Activated naive CD8-positive, alpha-beta T cell treated with anti-CD3 and anti-CD28 coated beads, Interleukin-2, amount 50 U/mL, for 24 hours (primary cell): ENCODE measurements around the gene SIGLEC5.
A peak's percentile ranks its signal among the peaks of the same experiment; 100 is the strongest.

Experiments used
- ATAC-seq: fragments of 150-1000 bp; cut with Tn5 transposase; one replicate; pipeline ENCODE4 v1.10.0; 2021
- DNase-seq: peaks from one replicate; pipeline ENCODE4 v3.0.0; 2021
- H3K27ac Mint-ChIP-seq: one replicate; pipeline ENCODE4 v1.8.0; 2021; ENCODE audit warnings: mild to moderate bottlenecking, mixed read lengths
- H3K27me3 Mint-ChIP-seq: one replicate; pipeline ENCODE4 v1.8.0; 2021; ENCODE audit warnings: mixed read lengths
- H3K36me3 Mint-ChIP-seq: one replicate; pipeline ENCODE4 v1.8.0; 2021; ENCODE audit warnings: low read depth, mixed read lengths
- H3K4me1 Mint-ChIP-seq: one replicate; pipeline ENCODE4 v1.8.0; 2021; ENCODE audit warnings: mixed read lengths
- H3K4me3 Mint-ChIP-seq: one replicate; pipeline ENCODE4 v1.8.0; 2021; ENCODE audit warnings: mild to moderate bottlenecking, moderate library complexity, mixed read lengths
- H3K9me3 Mint-ChIP-seq: one replicate; pipeline ENCODE4 v1.8.0; 2021; ENCODE audit warnings: mixed read lengths

The SIGLEC5 gene

GRCh38 chr19:51644636-51645271 lies 14.6 kb upstream of the SIGLEC5 start:
- DNase-seq (no peak), ATAC-seq (no peak)
- Mint-ChIP-seq H3K36me3 (no peaks in the 10 kb centered on the region), H3K27me3 (peaks cover 4% of the 10 kb centered on the region), H3K4me3 (no peak overlapping the region), H3K4me1 (no peaks in the 10 kb centered on the region), H3K9me3 (no peaks in the 10 kb centered on the region), H3K27ac (no peak overlapping the region)

GRCh38 chr19:51641648-51642047 lies 11.4 kb upstream of the SIGLEC5 start:
- no peak overlapping the region for H3K27ac Mint-ChIP-seq
- no peaks in the 10 kb centered on the region for H3K9me3 Mint-ChIP-seq
- H3K27me3 Mint-ChIP-seq, result no peaks in the 10 kb centered on the region
- DNase-seq (no peak), ATAC-seq (no peak)
- no peak overlapping the region for H3K4me3 Mint-ChIP-seq
- no peaks in the 10 kb centered on the region for H3K36me3 Mint-ChIP-seq
- no peaks in the 10 kb centered on the region for H3K4me1 Mint-ChIP-seq

- DNase-seq, result no peak
- Mint-ChIP-seq H3K4me3 (no peak overlapping the region), H3K27ac (no peak overlapping the region), H3K36me3 (no peaks in the 10 kb centered on the region), H3K9me3 (no peaks in the 10 kb centered on the region), H3K27me3 (no peaks in the 10 kb centered on the region), H3K4me1 (no peaks in the 10 kb centered on the region)
- ATAC-seq, result no peak
These were observed 10.2 kb upstream of the SIGLEC5 start for GRCh38 chr19:51640386-51640785.

DNA sequence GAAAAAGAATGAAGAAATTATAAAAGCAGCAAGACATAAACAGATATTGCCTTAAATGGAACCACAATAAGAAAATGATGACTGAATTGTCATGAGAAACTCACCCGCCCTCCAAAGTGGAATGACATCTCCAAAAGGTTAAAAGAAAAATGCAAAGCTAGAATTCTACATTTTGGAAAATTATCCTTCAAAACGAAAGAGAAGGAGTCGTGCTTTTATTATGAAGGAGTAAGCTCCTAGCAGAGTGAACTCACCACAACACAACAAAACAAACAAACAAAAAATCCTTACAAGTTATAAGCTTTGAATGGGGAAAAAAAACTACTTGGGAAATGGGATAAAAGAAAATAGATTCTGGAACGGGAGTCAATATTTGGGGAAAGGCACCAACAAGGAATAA lies 9.7 kb upstream of the SIGLEC5 start:
- no peaks in the 10 kb centered on the region for H3K4me1 Mint-ChIP-seq
- DNase-seq (no peak), ATAC-seq (no peak)
- no peak overlapping the region for H3K27ac Mint-ChIP-seq
- no peak overlapping the region for H3K4me3 Mint-ChIP-seq
- H3K9me3 Mint-ChIP-seq, result no peaks in the 10 kb centered on the region
- H3K36me3 Mint-ChIP-seq, result no peaks in the 10 kb centered on the region
- no peaks in the 10 kb centered on the region for H3K27me3 Mint-ChIP-seq

DNA sequence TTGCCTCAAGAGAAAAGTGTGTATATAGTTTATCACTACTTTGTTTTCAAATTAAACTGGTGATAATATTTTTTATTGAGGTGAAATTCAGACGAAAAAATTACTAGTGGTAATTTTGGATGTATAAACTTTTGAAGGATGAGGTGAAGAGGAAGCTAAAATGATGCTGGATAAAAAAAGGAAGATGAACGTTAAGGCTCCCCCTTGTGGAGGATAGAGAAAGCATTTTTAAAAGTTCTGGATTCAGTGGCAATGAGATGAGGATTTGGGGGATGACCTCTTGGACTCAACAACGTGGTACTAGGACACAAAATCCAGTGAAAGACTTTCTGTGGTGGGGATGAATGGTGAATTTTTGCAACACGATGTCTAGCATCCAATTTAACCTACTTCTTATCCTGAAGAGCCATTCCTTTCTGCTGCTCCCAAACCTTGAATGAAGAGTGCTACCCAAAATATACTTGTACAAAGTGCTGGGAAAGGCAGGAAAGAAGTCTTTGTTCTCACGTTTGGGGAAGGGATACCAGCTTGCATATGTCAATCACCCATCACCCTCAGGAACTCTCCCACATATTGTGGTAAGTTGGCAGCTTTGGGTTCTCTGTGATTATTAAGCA lies 7.3 kb upstream of the SIGLEC5 start:
- ATAC-seq, result no peak
- no peak overlapping the region for H3K27ac Mint-ChIP-seq
- H3K36me3 Mint-ChIP-seq, result no peaks in the 10 kb centered on the region
- H3K4me3 Mint-ChIP-seq, result no peak overlapping the region
- no peaks in the 10 kb centered on the region for H3K9me3 Mint-ChIP-seq
- no peak for DNase-seq
- no peaks in the 10 kb centered on the region for H3K4me1 Mint-ChIP-seq
- H3K27me3 Mint-ChIP-seq, result no peaks in the 10 kb centered on the region

- Mint-ChIP-seq H3K36me3 (no peaks in the 10 kb centered on the region), H3K4me1 (no peaks in the 10 kb centered on the region), H3K27ac (no peak overlapping the region), H3K9me3 (no peaks in the 10 kb centered on the region), H3K27me3 (peaks cover 13% of the 10 kb centered on the region), H3K4me3 (no peak overlapping the region)
- ATAC-seq (no peak), DNase-seq (no peak)
These were observed 1.9 kb upstream of the SIGLEC5 start for GRCh38 chr19:51632126-51632525.

DNA sequence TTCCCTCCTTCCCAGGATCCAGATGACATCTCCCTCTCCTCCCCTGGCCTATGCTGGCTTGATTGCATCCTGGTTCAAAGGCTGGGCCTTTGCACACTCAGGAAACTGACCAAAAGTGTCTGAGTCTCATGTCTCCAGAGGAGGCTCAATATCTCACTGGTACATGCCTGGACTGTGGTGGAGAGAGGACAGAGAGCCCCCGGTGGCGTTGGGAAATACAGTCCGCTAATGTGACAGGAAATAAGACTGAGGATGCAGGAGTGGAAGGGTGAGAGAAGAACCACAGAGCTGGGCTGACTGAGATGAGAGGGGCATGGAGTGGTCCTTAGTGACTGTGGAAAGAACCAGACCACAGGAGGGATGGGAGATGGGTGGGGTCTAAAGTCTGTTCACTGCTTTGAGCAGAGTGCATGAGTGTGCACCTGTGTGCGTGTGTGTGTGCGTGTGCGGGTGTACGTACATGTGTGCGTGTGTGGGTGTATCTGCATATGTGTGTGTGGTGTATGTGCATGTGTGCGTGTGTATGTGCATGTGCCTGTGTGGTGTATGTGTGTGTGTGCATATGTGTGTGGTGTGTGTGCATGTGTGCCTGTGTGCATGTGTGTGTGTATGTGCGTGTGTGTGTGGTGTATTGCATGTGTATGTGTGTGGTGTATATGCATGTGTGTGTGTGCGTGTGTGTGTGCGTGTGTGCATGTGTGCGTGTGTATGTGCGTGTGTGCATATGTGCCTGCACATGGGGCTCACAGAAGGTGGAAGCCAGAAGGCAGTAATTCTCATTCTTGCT lies 1.9 kb downstream of the SIGLEC5 start:
- DNase-seq, result no peak
- Mint-ChIP-seq H3K36me3 (peaks cover 2% of the 10 kb centered on the region), H3K27ac (no peak overlapping the region), H3K4me3 (no peak overlapping the region), H3K9me3 (no peaks in the 10 kb centered on the region), H3K27me3 (peaks cover 21% of the 10 kb centered on the region), H3K4me1 (no peaks in the 10 kb centered on the region)
- no peak for ATAC-seq

- ATAC-seq, result no peak
- no peak overlapping the region for H3K4me3 Mint-ChIP-seq
- peaks cover 2% of the 10 kb centered on the region for H3K36me3 Mint-ChIP-seq
- DNase-seq, result no peak
- H3K4me1 Mint-ChIP-seq, result no peaks in the 10 kb centered on the region
- H3K27me3 Mint-ChIP-seq, result peaks cover 21% of the 10 kb centered on the region
- no peak overlapping the region for H3K27ac Mint-ChIP-seq
- H3K9me3 Mint-ChIP-seq, result no peaks in the 10 kb centered on the region
These were observed 2.6 kb downstream of the SIGLEC5 start for GRCh38 chr19:51627491-51628138.

GRCh38 chr19:51626675-51627074 lies 3.5 kb downstream of the SIGLEC5 start:
- no peaks in the 10 kb centered on the region for H3K9me3 Mint-ChIP-seq
- DNase-seq (no peak), ATAC-seq (no peak)
- no peak overlapping the region for H3K4me3 Mint-ChIP-seq
- no peaks in the 10 kb centered on the region for H3K4me1 Mint-ChIP-seq
- H3K27me3 Mint-ChIP-seq, result peaks cover 26% of the 10 kb centered on the region
- no peak overlapping the region for H3K27ac Mint-ChIP-seq
- H3K36me3 Mint-ChIP-seq, result peaks cover 2% of the 10 kb centered on the region

DNA sequence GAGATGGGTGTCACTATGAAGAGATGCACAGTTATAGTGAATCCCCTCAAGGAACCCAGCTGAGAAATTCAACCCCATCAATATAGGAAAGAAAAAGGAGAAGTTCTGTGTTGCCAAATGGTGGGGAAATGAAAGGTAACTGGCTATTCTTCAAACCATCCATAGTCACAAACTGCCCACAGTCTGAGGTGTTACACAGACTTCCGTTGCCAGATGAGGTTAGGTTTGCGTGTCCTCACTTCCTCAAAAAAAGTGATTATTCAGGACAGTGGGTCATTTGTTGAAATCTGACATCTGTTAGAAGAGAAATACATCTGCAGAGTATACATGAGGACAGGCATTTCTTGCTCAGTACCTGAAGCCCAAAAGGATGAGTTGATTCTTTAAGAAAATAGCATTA lies 9.0 kb downstream of the SIGLEC5 start:
- Mint-ChIP-seq H3K9me3 (no peaks in the 10 kb centered on the region), H3K36me3 (peaks cover 2% of the 10 kb centered on the region), H3K4me1 (peaks cover 4% of the 10 kb centered on the region), H3K27ac (no peak overlapping the region), H3K4me3 (no peak overlapping the region), H3K27me3 (peaks cover 20% of the 10 kb centered on the region)
- no peak for ATAC-seq
- no peak for DNase-seq

DNA sequence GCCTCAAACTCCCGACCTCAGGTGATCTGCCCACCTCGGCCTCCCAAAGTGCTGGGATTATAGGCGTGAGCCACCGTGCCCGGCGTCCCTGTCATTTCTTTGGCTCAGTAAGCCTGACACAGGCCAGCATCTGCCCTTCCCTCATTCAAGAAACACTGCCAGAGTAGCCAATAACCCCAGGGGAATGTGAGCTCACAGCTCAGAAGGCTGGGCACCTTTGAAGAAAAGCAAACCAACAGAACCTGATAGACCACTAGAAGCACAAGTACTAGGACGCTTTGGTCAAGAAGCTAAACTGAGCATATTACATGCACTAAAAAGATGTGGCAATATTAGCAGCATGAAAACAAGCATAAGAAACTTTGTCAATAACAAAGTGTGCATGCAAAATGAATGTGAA lies 14.2 kb downstream of the SIGLEC5 start:
- peaks cover 2% of the 10 kb centered on the region for H3K4me1 Mint-ChIP-seq
- H3K36me3 Mint-ChIP-seq, result no peaks in the 10 kb centered on the region
- no peak overlapping the region for H3K4me3 Mint-ChIP-seq
- ATAC-seq (no peak), DNase-seq (no peak)
- peaks cover 9% of the 10 kb centered on the region for H3K9me3 Mint-ChIP-seq
- peaks cover 34% of the 10 kb centered on the region for H3K27me3 Mint-ChIP-seq
- H3K27ac Mint-ChIP-seq, result no peak overlapping the region

DNA sequence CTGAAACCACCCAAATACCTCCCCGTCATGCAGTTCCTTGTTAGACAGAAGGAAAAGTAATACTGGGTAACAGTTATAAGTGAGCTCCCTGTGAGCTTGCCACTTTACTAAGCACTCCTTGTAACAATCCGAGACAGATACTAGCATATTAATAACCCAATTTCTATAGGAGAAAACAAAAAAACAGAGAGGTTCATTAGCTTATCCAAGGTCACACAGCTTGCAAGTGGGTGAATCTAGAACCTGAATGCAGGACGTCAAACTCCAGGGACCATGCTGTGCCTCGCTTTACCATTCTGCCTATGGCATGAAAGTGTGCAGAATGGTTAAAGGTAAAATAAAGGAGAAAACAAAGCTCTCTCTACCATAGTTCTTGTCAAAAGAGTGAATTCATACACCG lies 15.4 kb downstream of the SIGLEC5 start:
- Mint-ChIP-seq H3K9me3 (peaks cover 9% of the 10 kb centered on the region), H3K4me1 (peaks cover 3% of the 10 kb centered on the region), H3K27me3 (peaks cover 36% of the 10 kb centered on the region), H3K27ac (no peak overlapping the region), H3K4me3 (no peak overlapping the region), H3K36me3 (peaks cover 3% of the 10 kb centered on the region)
- ATAC-seq, result no peak
- no peak for DNase-seq

GRCh38 chr19:51610576-51610975 lies 19.6 kb downstream of the SIGLEC5 start:
- Mint-ChIP-seq H3K4me1 (peaks cover 27% of the 10 kb centered on the region), H3K27me3 (peaks cover 43% of the 10 kb centered on the region), H3K4me3 (no peak overlapping the region), H3K36me3 (peaks cover 3% of the 10 kb centered on the region), H3K9me3 (peaks cover 13% of the 10 kb centered on the region), H3K27ac (no peak overlapping the region)
- ATAC-seq (no peak), DNase-seq (no peak)

- Mint-ChIP-seq H3K4me3 (no peak overlapping the region), H3K4me1 (peaks cover 27% of the 10 kb centered on the region), H3K27me3 (peaks cover 41% of the 10 kb centered on the region), H3K36me3 (peaks cover 3% of the 10 kb centered on the region), H3K9me3 (peaks cover 12% of the 10 kb centered on the region), H3K27ac (no peak overlapping the region)
- ATAC-seq (peak; percentile 29), DNase-seq (peak; percentile 81)
These were observed 22.2 kb downstream of the SIGLEC5 start for GRCh38 chr19:51607920-51608562.
